Mesodermal cell (in vitro differentiated cells): ENCODE measurements around the gene KRTAP10-5. TPM values are rescaled to one million over a fixed set of nuclear protein-coding genes. Genes with fewer than 3 reads are reported as not detected.
"Not testable (repeated sequence)": the region's sequence is repeated elsewhere in the genome, so short reads cannot be mapped to it uniquely, and the experiment has no call there.

Experiments used
- H3K27ac ChIP-seq: 2 replicates; pipeline ENCODE4 v1.7.0; 2013; ENCODE audit warnings: mild to moderate bottlenecking, low read depth, low read length, moderate library complexity; ENCODE audit not compliant: severe bottlenecking
- H3K36me3 ChIP-seq: 2 replicates; pipeline ENCODE4 v1.7.1; 2013; ENCODE audit warnings: mild to moderate bottlenecking, low read length, moderate library complexity; ENCODE audit not compliant: control insufficient read depth, insufficient read depth
- H3K4me1 ChIP-seq: one replicate; pipeline ENCODE4 v1.7.1; 2013; ENCODE audit warnings: mild to moderate bottlenecking, low read length; ENCODE audit not compliant: insufficient read depth, control insufficient read depth, poor library complexity, severe bottlenecking
- H3K4me3 ChIP-seq: 2 replicates; pipeline ENCODE4 v1.7.0; 2013; ENCODE audit warnings: low read length, control low read depth, mild to moderate bottlenecking; ENCODE audit not compliant: insufficient read depth, poor library complexity, severe bottlenecking; ENCODE audit errors: extremely low read depth
- H3K9me3 ChIP-seq: 2 replicates; pipeline ENCODE4 v1.7.1; 2013; ENCODE audit warnings: mild to moderate bottlenecking, low read length, moderate library complexity; ENCODE audit not compliant: control insufficient read depth
- whole genome bisulfite sequencing, 2 experiments: methylation state at CpG; one replicate each; pipeline ENCODE4 v1.1.5; 2013; ENCODE audit warnings: missing lambda C conversion rate in 2 of 2; ENCODE audit not compliant: insufficient coverage in 2 of 2; 5-methylcytosine and 5-hydroxymethylcytosine counted together
- polyA plus RNA-seq, 2 experiments: library from polyadenylated mRNA; stranded (reverse); fragments of 50-300 nt; gene quantifications; one replicate each; pipeline ENCODE4 v1.2.3, GENCODE V29; 2013

The KRTAP10-5 gene, protein sequence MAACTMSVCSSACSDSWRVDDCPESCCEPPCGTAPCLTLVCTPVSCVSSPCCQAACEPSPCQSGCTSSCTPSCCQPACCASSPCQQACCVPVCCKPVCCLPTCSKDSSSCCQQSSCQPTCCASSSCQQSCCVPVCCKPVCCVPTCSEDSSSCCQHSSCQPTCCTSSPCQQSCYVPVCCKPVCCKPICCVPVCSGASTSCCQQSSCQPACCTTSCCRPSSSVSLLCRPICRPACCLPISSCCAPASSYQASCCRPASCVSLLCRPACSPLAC
- polyA plus RNA-seq (2013, experiment 1 of 2), result not detected
- not detected for polyA plus RNA-seq (2013, experiment 2 of 2)

DNA sequence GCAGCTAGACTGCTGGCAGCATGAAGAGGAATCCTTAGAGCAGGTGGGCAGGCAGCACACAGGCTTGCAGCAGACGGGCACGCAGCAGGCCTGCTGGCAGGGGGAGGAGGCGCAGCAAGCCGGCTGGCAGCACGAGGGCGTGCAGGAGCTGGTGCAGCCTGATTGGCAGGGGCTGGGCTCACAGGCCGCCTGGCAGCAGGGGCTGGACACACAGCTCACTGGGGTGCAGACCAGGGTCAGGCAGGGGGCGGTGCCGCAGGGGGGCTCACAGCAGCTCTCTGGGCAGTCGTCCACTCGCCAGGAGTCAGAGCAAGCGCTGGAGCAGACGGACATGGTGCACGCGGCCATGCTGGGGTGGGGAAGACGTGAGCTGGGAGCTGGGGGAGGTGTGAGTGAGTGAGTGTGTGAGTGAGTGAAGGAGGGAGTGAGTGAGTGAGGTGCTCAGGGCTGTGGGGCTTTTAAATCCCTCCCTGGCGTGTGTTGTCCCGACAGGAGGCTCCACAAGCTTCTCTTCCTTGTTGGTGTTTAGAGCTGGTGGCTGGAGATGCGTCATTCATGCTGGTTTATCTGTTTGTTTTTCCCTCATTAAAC lies at the start of gene KRTAP10-5:
Gene KRTAP10-5, minus strand, starts transcription at position 374 of the 591 bp plus-strand sequence. Its CDS starts 26 bp downstream, at position 348.
- H3K36me3 ChIP-seq, H3K4me3 ChIP-seq, H3K27ac ChIP-seq, H3K9me3 ChIP-seq, H3K4me1 ChIP-seq: not testable (repeated sequence)
- WGBS, 2 experiments, result 81 to 88% methylated on average over 9 to 14 of the region's 19 CpGs

GRCh38 chr21:44628707-44629391 lies 48.4 kb upstream of the KRTAP10-5 start:
- 91 to 93% methylated on average over 12 to 13 of the region's 18 CpGs for WGBS, 2 experiments
- no peak overlapping the region for H3K27ac ChIP-seq
- no peaks in the 10 kb centered on the region for H3K36me3 ChIP-seq
- no peaks in the 10 kb centered on the region for H3K4me1 ChIP-seq
- peaks cover 23% of the 10 kb centered on the region for H3K9me3 ChIP-seq
- H3K4me3 ChIP-seq, result no peak overlapping the region

DNA sequence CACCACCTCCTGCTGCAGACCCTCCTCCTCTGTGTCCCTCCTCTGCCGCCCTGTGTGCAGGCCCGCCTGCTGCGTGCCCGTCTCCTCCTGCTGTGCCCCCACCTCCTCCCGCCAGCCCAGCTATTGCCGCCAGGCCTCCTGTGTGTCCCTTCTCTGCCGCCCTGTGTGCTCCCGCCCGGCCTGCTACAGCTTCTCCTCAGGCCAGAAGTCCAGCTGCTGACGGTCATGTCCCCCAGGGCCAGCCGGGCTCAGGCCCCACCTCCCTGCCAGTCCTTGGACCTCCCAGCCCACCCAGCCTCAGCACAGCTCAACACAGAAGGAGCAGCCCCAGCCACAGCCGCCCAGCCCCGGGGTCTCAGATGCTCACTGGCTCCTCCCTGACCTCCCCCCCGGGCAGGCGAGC lies 47.4 kb upstream of the KRTAP10-5 start:
- H3K4me3 ChIP-seq, H3K27ac ChIP-seq, H3K4me1 ChIP-seq, H3K36me3 ChIP-seq: not testable (repeated sequence)
- H3K9me3 ChIP-seq, result peaks cover 33% of the 10 kb centered on the region
- WGBS, 2 experiments, result 80 to 84% methylated on average over 2 to 14 of the region's 15 CpGs

GRCh38 chr21:44627181-44627822 lies 46.9 kb upstream of the KRTAP10-5 start:
- not testable (repeated sequence) for H3K36me3 ChIP-seq, H3K4me1 ChIP-seq, H3K27ac ChIP-seq, H3K4me3 ChIP-seq
- 93 to 94% methylated on average over 10 to 16 of the region's 20 CpGs for WGBS, 2 experiments
- H3K9me3 ChIP-seq, result peaks cover 37% of the 10 kb centered on the region

DNA sequence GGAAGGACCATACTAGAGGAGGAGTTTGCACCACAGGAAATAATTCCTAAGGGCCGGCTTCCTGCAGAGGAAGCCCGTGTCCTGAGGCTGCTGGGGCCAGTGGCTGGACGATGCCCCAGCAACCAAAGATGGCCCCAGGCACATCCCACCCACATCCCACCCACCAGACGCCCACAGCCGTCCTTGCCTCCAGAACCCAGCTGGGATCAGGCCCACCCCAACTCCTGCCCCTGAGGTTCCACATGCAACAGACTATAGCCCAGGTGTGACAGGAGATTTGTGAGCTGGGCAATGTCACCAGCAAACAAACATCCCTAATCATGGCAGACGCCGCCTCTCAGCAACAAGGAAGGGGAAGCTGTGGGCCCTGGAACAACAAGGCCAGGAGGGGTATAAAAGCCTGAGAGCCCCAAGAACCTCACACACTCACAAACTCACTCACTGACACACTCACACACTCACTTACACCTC lies 46.3 kb upstream of the KRTAP10-5 start, which contains the start of gene KRTAP10-9:
Gene KRTAP10-9, plus strand, starts transcription at position 421 of the 471 bp plus-strand sequence. CDS start 79 bp downstream, outside the sequence.
- Histone ChIP-seq H3K4me3 (no peak within 1 kb of the TSS), H3K27ac (no peak within 1 kb of the TSS), H3K36me3 (no peaks in the 10 kb centered on the region), H3K4me1 (no peaks in the 10 kb centered on the region), H3K9me3 (peaks cover 39% of the 10 kb centered on the region)
- WGBS, 2 experiments, result 82 to 89% methylated on average over 2 to 6 of the region's 7 CpGs

GRCh38 chr21:44626262-44626661 lies 45.9 kb upstream of the KRTAP10-5 start:
- Histone ChIP-seq H3K4me3 (no peak overlapping the region), H3K27ac (no peak overlapping the region), H3K4me1 (no peaks in the 10 kb centered on the region), H3K36me3 (no peaks in the 10 kb centered on the region), H3K9me3 (peaks cover 39% of the 10 kb centered on the region)
- 90 to 91% methylated on average over 8 to 10 of the region's 10 CpGs for WGBS, 2 experiments

- Histone ChIP-seq H3K4me3 (no peak overlapping the region), H3K36me3 (no peaks in the 10 kb centered on the region), H3K9me3 (peaks cover 39% of the 10 kb centered on the region), H3K27ac (no peak overlapping the region), H3K4me1 (no peaks in the 10 kb centered on the region)
- WGBS, 2 experiments, result 92 to 100% methylated on average over 1 to 4 of the region's 7 CpGs
Observed at GRCh38 chr21:44625756-44626155, 45.4 kb upstream of the KRTAP10-5 start.

- Histone ChIP-seq H3K36me3 (no peaks in the 10 kb centered on the region), H3K9me3 (peaks cover 51% of the 10 kb centered on the region), H3K4me3 (no peak overlapping the region), H3K27ac (no peak overlapping the region), H3K4me1 (no peaks in the 10 kb centered on the region)
Observed at GRCh38 chr21:44623575-44623974, 43.2 kb upstream of the KRTAP10-5 start.

GRCh38 chr21:44619886-44620285 lies 39.5 kb upstream of the KRTAP10-5 start:
- WGBS, 2 experiments, result 82 to 94% methylated on average over 6 of the region's 6 CpGs

GRCh38 chr21:44618909-44619308 lies 38.5 kb upstream of the KRTAP10-5 start:
- no peak overlapping the region for H3K27ac ChIP-seq
- no peaks in the 10 kb centered on the region for H3K4me1 ChIP-seq
- WGBS, 2 experiments, result 93 to 100% methylated on average over 1 to 2 of the region's 3 CpGs
- no peak overlapping the region for H3K4me3 ChIP-seq
- peaks cover 31% of the 10 kb centered on the region for H3K9me3 ChIP-seq
- H3K36me3 ChIP-seq, result no peaks in the 10 kb centered on the region

More at GRCh38 chr21:44619886-44620285, 39.5 kb upstream of the KRTAP10-5 start:
- Histone ChIP-seq H3K9me3 (peaks cover 41% of the 10 kb centered on the region), H3K27ac (no peak overlapping the region), H3K36me3 (no peaks in the 10 kb centered on the region), H3K4me3 (no peak overlapping the region), H3K4me1 (no peaks in the 10 kb centered on the region)
